ENCODE results near the gene ADPRS. TPM values are rescaled to one million over a fixed set of nuclear protein-coding genes. Genes with fewer than 3 reads are reported as not detected.

Gene ADPRS
- total and polyA plus RNA-seq, 9 of the 15 experiments (the other 6 are each of a cell fraction or from before 2014, with no cell fraction given), result 5.9 to 40.0 (median 27.4) TPM

DNA sequence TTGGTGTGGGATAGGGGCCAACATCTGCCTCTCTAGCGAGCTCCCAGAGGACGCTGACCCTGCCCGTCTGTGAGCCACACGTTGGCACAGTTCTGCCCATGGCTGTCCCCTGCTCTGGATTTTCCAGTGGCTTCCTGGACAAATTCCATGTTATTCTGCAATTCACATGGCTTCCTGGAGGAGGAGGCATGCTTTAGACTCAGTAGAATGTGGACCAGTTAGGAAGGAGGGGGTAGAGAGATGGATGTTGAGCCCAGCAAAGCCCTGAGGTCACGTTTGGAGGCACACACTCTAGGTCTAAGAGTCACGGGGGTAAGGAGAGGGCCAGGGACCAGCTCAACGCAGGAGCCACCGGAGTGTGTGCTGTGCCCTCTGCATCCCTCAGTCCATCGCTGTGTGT is 24.1 kb downstream of the ADPRS start:
- H3K9me1 ChIP-seq (ENCODE audit: control insufficient read depth, insufficient read depth, low read length), result no peaks in the 10 kb centered on the region
- 0 out of 4 replicates have a peak overlapping the region, but pooled peaks of 1 of the 2 experiments have one; percentile 42 for H3K9ac ChIP-seq (ENCODE audit: insufficient read depth in 1 of 2, low read depth in 2 of 2, low read length in 2 of 2)
- peak; percentile 84 for TF ChIP-seq ZFP36 (IDR thresholded peaks at IDR 0.05; ENCODE audit: low read depth, low read length, partially characterized antibody)
- TF ChIP-seq, protein P1, sequence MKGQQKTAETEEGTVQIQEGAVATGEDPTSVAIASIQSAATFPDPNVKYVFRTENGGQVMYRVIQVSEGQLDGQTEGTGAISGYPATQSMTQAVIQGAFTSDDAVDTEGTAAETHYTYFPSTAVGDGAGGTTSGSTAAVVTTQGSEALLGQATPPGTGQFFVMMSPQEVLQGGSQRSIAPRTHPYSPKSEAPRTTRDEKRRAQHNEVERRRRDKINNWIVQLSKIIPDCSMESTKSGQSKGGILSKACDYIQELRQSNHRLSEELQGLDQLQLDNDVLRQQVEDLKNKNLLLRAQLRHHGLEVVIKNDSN (CRISPR knock-in tag; IDR thresholded peaks at IDR 0.05), result peak; percentile 23; the same call in 1 of the 2 replicates
- TF ChIP-seq MIER1 (IDR thresholded peaks at IDR 0.05; ENCODE audit: low read depth), result no peak
- 37% methylated on average over 9 of the region's 9 CpGs for WGBS (ENCODE audit: insufficient coverage, low coverage, missing lambda C conversion rate)
- H3K4me3 ChIP-seq, result no peak overlapping the region
- in situ Hi-C loops (cut with MboI) (no loop called here), intact Hi-C loops (cut with micrococcal nuclease) (no loop called here)
- ChIA-PET CTCF (ENCODE audit: low intra/inter-chr PET ratio) (no interaction called here), POLR2A (interaction anchor here (0.8 to 1.3 kb wide), 4 partner anchors 18 to 274 kb away, joined by 3 to 5 read pairs (median 4); no protein-coding TSS in a partner anchor)
- H3K27ac ChIP-seq (ENCODE audit: extremely low read depth, low read depth, low read length), result no peak overlapping the region
- H2AFZ ChIP-seq (ENCODE audit: low read depth, low read length), result 0 out of 2 replicates have a peak overlapping the region, but pooled peaks have one; percentile 21
- H3K27me3 ChIP-seq (ENCODE audit: control insufficient read depth in 2 of 2, insufficient read depth in 2 of 2, low read length in 2 of 2), result no peaks in the 10 kb centered on the region
- no peaks in the 10 kb centered on the region; the same call in 1 of the 2 replicates for H4K20me1 ChIP-seq (replicated peaks; ENCODE audit: control insufficient read depth, insufficient read depth, low read length)
- DNase-seq (ENCODE audit: extremely low read depth in 1 of 4, low spot score in 3 of 4), result no peak
- BruUV-seq (replicated peaks), result no TSS peak
- peaks cover 0 to 20% of the 10 kb centered on the region in 2 experiments; a peak in 3 of 5 replicates for H3K4me1 ChIP-seq (replicated peaks in 1 of 2; ENCODE audit: control insufficient read depth in 2 of 2, insufficient read depth in 2 of 2, low read length in 2 of 2)
- H3K79me2 ChIP-seq (ENCODE audit: control insufficient read depth, insufficient read depth, low read length), result no peaks in the 10 kb centered on the region
- H3K9me3 ChIP-seq (replicated peaks; ENCODE audit: control insufficient read depth, insufficient read depth, low read depth, low read length), result no peaks in the 10 kb centered on the region
- H3K4me2 ChIP-seq (ENCODE audit: insufficient read depth, low read length), result no peak overlapping the region
- no peak for FAIRE-seq
- H3K36me3 ChIP-seq (ENCODE audit: control insufficient read depth, insufficient read depth, low read length), result no peaks in the 10 kb centered on the region
- ATAC-seq, result no peak

DNA sequence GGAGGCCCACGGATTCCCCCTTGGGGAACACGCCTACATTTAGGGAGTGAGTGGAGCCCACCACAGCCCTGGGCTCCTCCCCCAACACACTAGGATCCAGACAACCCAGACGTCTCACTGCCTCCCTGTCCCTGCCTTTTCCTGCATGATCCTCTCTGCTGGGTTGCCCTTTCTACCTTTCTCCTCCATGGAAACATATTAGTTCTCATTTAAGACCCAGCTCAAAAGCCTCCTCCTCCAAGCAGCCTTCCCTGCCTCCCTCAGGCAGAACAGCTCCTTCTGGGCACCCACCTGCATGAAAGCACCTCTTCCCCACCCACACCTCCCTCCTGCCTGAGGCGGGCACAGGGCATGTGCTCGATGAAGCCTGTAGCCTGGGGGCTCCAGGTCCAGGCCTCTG is 25.7 kb downstream of the ADPRS start:
- H3K79me2 ChIP-seq (ENCODE audit: control insufficient read depth, insufficient read depth, low read length), result no peaks in the 10 kb centered on the region
- intact Hi-C loops (cut with micrococcal nuclease), result no loop called here
- ATAC-seq, result peak; percentile 7; the same call in 2 of the 3 replicates
- peak overlapping the region; percentile 12 to 84; a peak in 3 of 4 replicates for H3K9ac ChIP-seq (ENCODE audit: insufficient read depth in 1 of 2, low read depth in 2 of 2, low read length in 2 of 2)
- H3K9me3 ChIP-seq (replicated peaks; ENCODE audit: control insufficient read depth, insufficient read depth, low read depth, low read length), result no peaks in the 10 kb centered on the region
- 0 out of 2 replicates have a peak overlapping the region, but pooled peaks have one; percentile 9 for H3K4me2 ChIP-seq (ENCODE audit: insufficient read depth, low read length)
- no peaks in the 10 kb centered on the region for H3K9me1 ChIP-seq (ENCODE audit: control insufficient read depth, insufficient read depth, low read length)
- 39% methylated on average over 5 of the region's 5 CpGs for WGBS (ENCODE audit: insufficient coverage, low coverage, missing lambda C conversion rate)
- no peaks in the 10 kb centered on the region; the same call in none of the 2 replicates for H4K20me1 ChIP-seq (replicated peaks; ENCODE audit: control insufficient read depth, insufficient read depth, low read length)
- peak overlapping the region; percentile 86 for H2AFZ ChIP-seq (ENCODE audit: low read depth, low read length)
- H3K27ac ChIP-seq (ENCODE audit: extremely low read depth, low read depth, low read length), result no peak overlapping the region
- TF ChIP-seq SMARCA5 (IDR thresholded peaks at IDR 0.05), result peak; percentile 47; the same call in 1 of the 2 replicates
- 0 out of 2 replicates have a peak, but pooled peaks have one; percentile 34 for TF ChIP-seq ZNF436 (CRISPR knock-in tag; IDR thresholded peaks at IDR 0.05)
- TF ChIP-seq FOXM1 (IDR thresholded peaks at IDR 0.05; ENCODE audit: low read depth), result no peak
- TF ChIP-seq FOXM1 (CRISPR knock-in tag; IDR thresholded peaks at IDR 0.05; ENCODE audit: low read depth), result no peak
- peak; percentile 96 for TF ChIP-seq ZFP36 (IDR thresholded peaks at IDR 0.05; ENCODE audit: low read depth, low read length, partially characterized antibody)
- peak; percentile 70 for TF ChIP-seq BCOR (IDR thresholded peaks at IDR 0.05)
- TF ChIP-seq, protein P2, sequence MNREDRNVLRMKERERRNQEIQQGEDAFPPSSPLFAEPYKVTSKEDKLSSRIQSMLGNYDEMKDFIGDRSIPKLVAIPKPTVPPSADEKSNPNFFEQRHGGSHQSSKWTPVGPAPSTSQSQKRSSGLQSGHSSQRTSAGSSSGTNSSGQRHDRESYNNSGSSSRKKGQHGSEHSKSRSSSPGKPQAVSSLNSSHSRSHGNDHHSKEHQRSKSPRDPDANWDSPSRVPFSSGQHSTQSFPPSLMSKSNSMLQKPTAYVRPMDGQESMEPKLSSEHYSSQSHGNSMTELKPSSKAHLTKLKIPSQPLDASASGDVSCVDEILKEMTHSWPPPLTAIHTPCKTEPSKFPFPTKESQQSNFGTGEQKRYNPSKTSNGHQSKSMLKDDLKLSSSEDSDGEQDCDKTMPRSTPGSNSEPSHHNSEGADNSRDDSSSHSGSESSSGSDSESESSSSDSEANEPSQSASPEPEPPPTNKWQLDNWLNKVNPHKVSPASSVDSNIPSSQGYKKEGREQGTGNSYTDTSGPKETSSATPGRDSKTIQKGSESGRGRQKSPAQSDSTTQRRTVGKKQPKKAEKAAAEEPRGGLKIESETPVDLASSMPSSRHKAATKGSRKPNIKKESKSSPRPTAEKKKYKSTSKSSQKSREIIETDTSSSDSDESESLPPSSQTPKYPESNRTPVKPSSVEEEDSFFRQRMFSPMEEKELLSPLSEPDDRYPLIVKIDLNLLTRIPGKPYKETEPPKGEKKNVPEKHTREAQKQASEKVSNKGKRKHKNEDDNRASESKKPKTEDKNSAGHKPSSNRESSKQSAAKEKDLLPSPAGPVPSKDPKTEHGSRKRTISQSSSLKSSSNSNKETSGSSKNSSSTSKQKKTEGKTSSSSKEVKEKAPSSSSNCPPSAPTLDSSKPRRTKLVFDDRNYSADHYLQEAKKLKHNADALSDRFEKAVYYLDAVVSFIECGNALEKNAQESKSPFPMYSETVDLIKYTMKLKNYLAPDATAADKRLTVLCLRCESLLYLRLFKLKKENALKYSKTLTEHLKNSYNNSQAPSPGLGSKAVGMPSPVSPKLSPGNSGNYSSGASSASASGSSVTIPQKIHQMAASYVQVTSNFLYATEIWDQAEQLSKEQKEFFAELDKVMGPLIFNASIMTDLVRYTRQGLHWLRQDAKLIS (CRISPR knock-in tag; IDR thresholded peaks at IDR 0.05), result no peak
- no peak for TF ChIP-seq ZNF830 (CRISPR knock-in tag; IDR thresholded peaks at IDR 0.05)
- TF ChIP-seq TEAD2 (tag; IDR thresholded peaks at IDR 0.05), result no peak
- no peak for TF ChIP-seq RFX7 (CRISPR knock-in tag; IDR thresholded peaks at IDR 0.05)
- no peaks in the 10 kb centered on the region for H3K27me3 ChIP-seq (ENCODE audit: control insufficient read depth in 2 of 2, insufficient read depth in 2 of 2, low read length in 2 of 2)
- DNase-seq (ENCODE audit: extremely low read depth in 1 of 4, low spot score in 3 of 4), result no peak
- FAIRE-seq, result no peak
- no TSS peak for BruUV-seq (replicated peaks)
- POLR2A ChIA-PET, result interaction anchor here (0.6 to 1.3 kb wide), 4 partner anchors 14 to 306 kb away, joined by 3 read pairs; no protein-coding TSS in a partner anchor
- no peaks in the 10 kb centered on the region for H3K36me3 ChIP-seq (ENCODE audit: control insufficient read depth, insufficient read depth, low read length)
- in situ Hi-C loops (cut with MboI), result no loop called here
- CTCF ChIA-PET (ENCODE audit: low intra/inter-chr PET ratio), result no interaction called here
- H3K4me3 ChIP-seq, result no peak overlapping the region
- peaks cover 0 to 23% of the 10 kb centered on the region in 2 experiments; a peak in 3 of 5 replicates for H3K4me1 ChIP-seq (replicated peaks in 1 of 2; ENCODE audit: control insufficient read depth in 2 of 2, insufficient read depth in 2 of 2, low read length in 2 of 2)
